ENCODE results near the gene JMJD1C. TPM values are rescaled to one million over a fixed set of nuclear protein-coding genes. Genes with fewer than 3 reads are reported as not detected.

The JMJD1C gene
- total RNA-seq, 1 experiment from 2014 or later = 139 TPM

DNA sequence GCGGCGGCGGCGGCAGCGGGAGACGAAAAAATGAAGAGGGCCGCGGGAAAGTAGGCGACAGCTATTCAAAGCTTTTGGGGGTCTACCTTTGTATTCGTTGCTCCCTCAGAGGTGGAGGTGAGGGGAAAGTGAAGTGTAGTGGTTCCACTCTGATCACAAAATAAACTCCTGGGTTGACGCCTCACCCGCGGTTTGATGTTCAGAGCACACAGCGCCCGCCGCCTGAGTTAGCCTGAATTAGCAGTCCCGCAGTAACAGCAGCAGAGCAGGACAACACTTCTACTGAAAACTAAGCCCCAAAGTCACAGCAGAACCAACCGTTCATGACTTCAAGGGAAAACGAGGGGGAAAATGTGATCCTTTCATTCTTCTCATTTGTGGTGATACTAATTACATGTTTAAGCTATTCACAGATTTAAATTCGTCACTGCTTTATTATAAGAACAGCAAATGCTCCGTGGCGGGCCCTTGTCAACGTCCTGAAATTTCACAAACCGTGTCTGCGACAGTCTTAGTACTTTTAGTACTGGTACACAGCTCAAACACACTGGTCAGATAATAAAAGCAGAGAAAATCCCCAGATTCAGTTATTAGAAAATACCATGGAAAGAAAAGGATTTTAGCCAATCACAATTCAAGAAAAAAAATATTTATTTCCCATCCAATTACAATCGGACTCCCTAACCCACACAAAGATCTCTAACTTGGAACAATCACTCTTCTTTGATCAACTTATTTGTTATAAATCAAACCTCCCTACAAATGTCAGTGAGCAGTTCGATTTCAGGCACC, 563 bp upstream of the JMJD1C start:
- no peaks in the 10 kb centered on the region for H3K36me3 ChIP-seq (ENCODE audit: low read depth, low read length)

DNA sequence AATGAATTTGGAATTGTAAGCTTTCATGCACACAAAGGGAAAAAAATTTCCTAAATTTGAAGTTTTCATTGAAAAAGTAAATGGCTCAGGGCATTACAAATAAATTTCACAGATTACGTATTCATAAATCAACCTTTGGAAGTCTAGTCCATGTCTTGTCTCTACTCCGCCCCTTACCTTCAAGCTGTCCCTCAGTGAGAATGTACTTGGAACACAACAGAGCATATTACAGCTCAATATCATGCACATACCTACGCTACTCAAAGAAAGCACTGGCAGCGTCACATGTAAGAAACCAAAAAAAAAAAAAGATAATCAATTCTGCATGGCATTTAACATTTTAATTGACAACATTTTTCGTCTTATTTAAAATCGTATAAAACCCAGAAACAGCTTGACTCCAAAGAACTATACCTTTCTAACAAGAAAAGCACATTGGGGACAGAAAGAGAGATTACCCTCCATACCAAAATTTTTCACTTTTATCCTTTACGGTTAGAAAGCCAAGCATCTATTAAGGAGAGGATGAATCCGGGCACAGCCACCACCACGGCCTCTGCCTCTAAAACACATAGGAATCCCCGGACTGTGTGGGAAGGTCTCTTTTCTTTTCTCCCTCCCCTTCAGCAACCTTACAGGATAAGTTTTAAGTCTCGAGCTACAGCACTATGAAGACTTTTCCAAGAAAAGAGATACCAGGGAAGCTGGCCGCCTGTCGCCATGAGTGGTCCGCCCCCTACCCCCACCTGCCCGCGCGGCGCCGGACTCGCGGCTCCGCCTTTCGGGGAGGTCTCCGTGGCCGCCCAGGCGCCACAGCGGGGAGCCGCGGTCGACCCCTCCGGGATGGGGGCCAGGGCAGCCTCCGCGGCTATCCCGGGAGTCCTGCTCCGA, 1.1 kb downstream of the JMJD1C start:
- H2AFZ ChIP-seq (ENCODE audit: low read length) = peak overlapping the region; percentile 65
- no peaks in the 10 kb centered on the region for H3K36me3 ChIP-seq (ENCODE audit: low read depth, low read length)
- peak overlapping the region; percentile 69 for H3K27ac ChIP-seq (ENCODE audit: low read length)
- POLR2A ChIA-PET (ENCODE audit: unreplicated experiment) = interaction anchor here (0.5 to 1.1 kb wide), 9 partner anchors 27 to 255 kb away, joined by 3 to 62 read pairs (median 5); partner anchors contain the start of gene REEP3
- H3K9me3 ChIP-seq (ENCODE audit: low read length) = no peaks in the 10 kb centered on the region
- no peaks in the 10 kb centered on the region for H3K27me3 ChIP-seq (ENCODE audit: low read length)
- peak overlapping the region; percentile 83 for H3K4me3 ChIP-seq (ENCODE audit: low read length)
- TF ChIP-seq, protein P1, sequence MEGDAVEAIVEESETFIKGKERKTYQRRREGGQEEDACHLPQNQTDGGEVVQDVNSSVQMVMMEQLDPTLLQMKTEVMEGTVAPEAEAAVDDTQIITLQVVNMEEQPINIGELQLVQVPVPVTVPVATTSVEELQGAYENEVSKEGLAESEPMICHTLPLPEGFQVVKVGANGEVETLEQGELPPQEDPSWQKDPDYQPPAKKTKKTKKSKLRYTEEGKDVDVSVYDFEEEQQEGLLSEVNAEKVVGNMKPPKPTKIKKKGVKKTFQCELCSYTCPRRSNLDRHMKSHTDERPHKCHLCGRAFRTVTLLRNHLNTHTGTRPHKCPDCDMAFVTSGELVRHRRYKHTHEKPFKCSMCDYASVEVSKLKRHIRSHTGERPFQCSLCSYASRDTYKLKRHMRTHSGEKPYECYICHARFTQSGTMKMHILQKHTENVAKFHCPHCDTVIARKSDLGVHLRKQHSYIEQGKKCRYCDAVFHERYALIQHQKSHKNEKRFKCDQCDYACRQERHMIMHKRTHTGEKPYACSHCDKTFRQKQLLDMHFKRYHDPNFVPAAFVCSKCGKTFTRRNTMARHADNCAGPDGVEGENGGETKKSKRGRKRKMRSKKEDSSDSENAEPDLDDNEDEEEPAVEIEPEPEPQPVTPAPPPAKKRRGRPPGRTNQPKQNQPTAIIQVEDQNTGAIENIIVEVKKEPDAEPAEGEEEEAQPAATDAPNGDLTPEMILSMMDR (conservative IDR thresholded peaks at IDR 0.05; ENCODE audit: low read depth, low read length) = no peak
- TF ChIP-seq EZH2 (IDR thresholded peaks at IDR 0.05; ENCODE audit: low read length, unreplicated experiment) = no peak
- H3K9me2 ChIP-seq (replicated peaks; ENCODE audit: low read length) = no peaks in the 10 kb centered on the region
- intact Hi-C loops (cut with micrococcal nuclease) = loop anchor here (1.0 to 5.0 kb wide), 4 partner anchors 30 to 303 kb away; no protein-coding TSS in a partner anchor
- H3F3A ChIP-seq (ENCODE audit: low read length, unreplicated experiment) = no peaks in the 10 kb centered on the region
- H3K4me2 ChIP-seq (ENCODE audit: low read length) = peak overlapping the region; percentile 80
- BruUV-seq (replicated peaks) = TSS peak; percentile 34
- peak; percentile 57 for ATAC-seq
- H3K9ac ChIP-seq (ENCODE audit: low read length) = peak overlapping the region; percentile 88
- CTCF ChIA-PET = no interaction called here
- H3K4me1 ChIP-seq (ENCODE audit: insufficient read depth, low read length) = peaks cover 26% of the 10 kb centered on the region
- peaks cover 98% of the 10 kb centered on the region for H3K79me2 ChIP-seq (ENCODE audit: low read length)
- H4K20me1 ChIP-seq (ENCODE audit: low read length) = peaks cover 21% of the 10 kb centered on the region
- peak; percentile 51 for DNase-seq

More for the DNA sequence above, 563 bp upstream of the JMJD1C start:
- no peaks in the 10 kb centered on the region for H3K9me2 ChIP-seq (replicated peaks; ENCODE audit: low read length)
- peak overlapping the region; percentile 83 for H3K4me3 ChIP-seq (ENCODE audit: low read length)
- TSS peak; percentile 73 for BruUV-seq (replicated peaks)
- TF ChIP-seq, protein P1 (conservative IDR thresholded peaks at IDR 0.05; ENCODE audit: low read depth, low read length) = no peak
- no peak for TF ChIP-seq EZH2 (IDR thresholded peaks at IDR 0.05; ENCODE audit: low read length, unreplicated experiment)
- no peak for TF ChIP-seq EZH2phosphoT487 (IDR thresholded peaks at IDR 0.05; ENCODE audit: borderline replicate concordance, low read length)
- DNase-seq = peak; percentile 79
- peaks cover 98% of the 10 kb centered on the region for H3K79me2 ChIP-seq (ENCODE audit: low read length)
- H3F3A ChIP-seq (ENCODE audit: low read length, unreplicated experiment) = no peaks in the 10 kb centered on the region
- CTCF ChIA-PET = no interaction called here
- peaks cover 22% of the 10 kb centered on the region; the same call in 1 of the 2 replicates for H4K20me1 ChIP-seq (ENCODE audit: low read length)
- peak overlapping the region; percentile 69 for H3K27ac ChIP-seq (ENCODE audit: low read length)
- POLR2A ChIA-PET (ENCODE audit: unreplicated experiment) = interaction anchor here (0.5 to 0.7 kb wide), 4 partner anchors 198 to 1560 kb away, joined by 3 to 4 read pairs (median 3); no protein-coding TSS in a partner anchor
- H3K4me2 ChIP-seq (ENCODE audit: low read length) = peak overlapping the region; percentile 80
- intact Hi-C loops (cut with micrococcal nuclease) = loop anchor here (1.0 to 5.0 kb wide), 6 partner anchors 51 to 301 kb away; no protein-coding TSS in a partner anchor
- H3K9me3 ChIP-seq (ENCODE audit: low read length) = no peaks in the 10 kb centered on the region
- peak; percentile 46 for ATAC-seq
- H3K27me3 ChIP-seq (ENCODE audit: low read length) = no peaks in the 10 kb centered on the region
- peaks cover 26% of the 10 kb centered on the region for H3K4me1 ChIP-seq (ENCODE audit: insufficient read depth, low read length)
- H2AFZ ChIP-seq (ENCODE audit: low read length) = peak overlapping the region; percentile 65
- H3K9ac ChIP-seq (ENCODE audit: low read length) = peak overlapping the region; percentile 88

All from PC-3 (cell line).